ENCODE measurements around the gene LRRC57. TPM values are rescaled to one million over a fixed set of nuclear protein-coding genes. Genes with fewer than 3 reads are reported as not detected.

LRRC57 gene
- total RNA-seq, 1 experiment from 2014 or later: 16.6 TPM

DNA sequence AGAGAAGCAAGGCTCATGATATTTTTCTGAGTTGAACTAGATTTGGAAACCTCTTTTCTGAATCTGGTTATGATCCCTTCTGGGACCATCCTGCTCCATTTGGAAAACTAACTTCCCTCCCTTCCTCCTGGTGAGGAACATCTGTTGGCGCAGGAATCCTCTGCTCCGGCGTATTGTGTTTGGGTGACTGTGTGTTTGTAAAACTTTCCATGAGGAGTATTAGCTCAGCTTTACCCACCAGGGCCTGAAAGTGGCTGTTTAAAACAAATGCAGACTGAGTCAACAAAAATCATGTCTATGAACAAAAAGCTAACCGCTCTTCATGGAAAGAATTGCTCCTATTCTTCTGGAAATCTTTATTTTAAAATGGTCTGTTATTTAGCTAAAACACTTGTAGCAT lies 44.5 kb upstream of the LRRC57 start (continued):
- TF ChIP-seq EZH2phosphoT487 (IDR thresholded peaks at IDR 0.05; ENCODE audit: borderline replicate concordance) (no peak), EGR1 (IDR thresholded peaks at IDR 0.05; ENCODE audit: low read depth) (no peak), ELF1 (IDR thresholded peaks at IDR 0.05; ENCODE audit: borderline replicate concordance, low read depth) (no peak), TCF7L2 (IDR thresholded peaks at IDR 0.05; ENCODE audit: borderline replicate concordance, extremely low read depth, insufficient read depth, insufficient read length) (no peak), YY1 (IDR thresholded peaks at IDR 0.05; ENCODE audit: extremely low read depth, insufficient replicate concordance, low read depth, low read length) (no peak)
- TF ChIP-seq, protein P1, sequence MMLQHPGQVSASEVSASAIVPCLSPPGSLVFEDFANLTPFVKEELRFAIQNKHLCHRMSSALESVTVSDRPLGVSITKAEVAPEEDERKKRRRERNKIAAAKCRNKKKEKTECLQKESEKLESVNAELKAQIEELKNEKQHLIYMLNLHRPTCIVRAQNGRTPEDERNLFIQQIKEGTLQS (IDR thresholded peaks at IDR 0.05): no peak
- TF ChIP-seq, protein P2, sequence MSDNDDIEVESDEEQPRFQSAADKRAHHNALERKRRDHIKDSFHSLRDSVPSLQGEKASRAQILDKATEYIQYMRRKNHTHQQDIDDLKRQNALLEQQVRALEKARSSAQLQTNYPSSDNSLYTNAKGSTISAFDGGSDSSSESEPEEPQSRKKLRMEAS (IDR thresholded peaks at IDR 0.05): no peak

DNA sequence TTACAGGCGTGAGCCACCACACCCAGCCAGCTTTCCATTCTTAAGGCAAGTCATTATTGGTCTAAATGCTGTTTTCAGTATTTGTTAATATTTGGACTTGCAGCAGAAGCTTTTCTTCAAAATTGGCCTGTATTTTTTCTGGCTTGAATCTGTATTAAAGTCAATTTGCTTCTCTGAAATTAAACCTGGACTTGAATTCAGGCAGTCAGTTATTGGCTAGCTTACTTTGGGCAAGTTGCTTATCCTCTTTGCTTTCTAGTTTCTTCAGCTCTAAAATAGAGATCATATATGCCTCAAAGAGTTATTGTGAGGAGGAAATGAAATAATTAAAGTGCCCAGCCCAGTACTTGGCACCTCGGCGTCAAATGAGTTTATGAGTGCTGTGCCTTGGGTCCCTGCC lies 44.1 kb upstream of the LRRC57 start:
- H3K9ac ChIP-seq (ENCODE audit: low read length): no peak overlapping the region
- no peaks in the 10 kb centered on the region for H3K27me3 ChIP-seq (ENCODE audit: insufficient read depth, low read length)
- H4K20me1 ChIP-seq (ENCODE audit: insufficient read depth): no peaks in the 10 kb centered on the region
- no peak overlapping the region for H3K4me2 ChIP-seq (ENCODE audit: low read length)
- H3K4me3 ChIP-seq (replicated peaks in 1 of 2; ENCODE audit: low read depth in 1 of 2, low read length in 2 of 2): no peak overlapping the region
- TF ChIP-seq EZH2 (IDR thresholded peaks at IDR 0.05): no peak
- no peak for TF ChIP-seq CBX3 (IDR thresholded peaks at IDR 0.05; ENCODE audit: low read depth)
- no peak for TF ChIP-seq SIN3A (IDR thresholded peaks at IDR 0.05; ENCODE audit: low read depth)
- TF ChIP-seq ELF1 (IDR thresholded peaks at IDR 0.05; ENCODE audit: borderline replicate concordance, low read depth): no peak
- TF ChIP-seq, protein P3, sequence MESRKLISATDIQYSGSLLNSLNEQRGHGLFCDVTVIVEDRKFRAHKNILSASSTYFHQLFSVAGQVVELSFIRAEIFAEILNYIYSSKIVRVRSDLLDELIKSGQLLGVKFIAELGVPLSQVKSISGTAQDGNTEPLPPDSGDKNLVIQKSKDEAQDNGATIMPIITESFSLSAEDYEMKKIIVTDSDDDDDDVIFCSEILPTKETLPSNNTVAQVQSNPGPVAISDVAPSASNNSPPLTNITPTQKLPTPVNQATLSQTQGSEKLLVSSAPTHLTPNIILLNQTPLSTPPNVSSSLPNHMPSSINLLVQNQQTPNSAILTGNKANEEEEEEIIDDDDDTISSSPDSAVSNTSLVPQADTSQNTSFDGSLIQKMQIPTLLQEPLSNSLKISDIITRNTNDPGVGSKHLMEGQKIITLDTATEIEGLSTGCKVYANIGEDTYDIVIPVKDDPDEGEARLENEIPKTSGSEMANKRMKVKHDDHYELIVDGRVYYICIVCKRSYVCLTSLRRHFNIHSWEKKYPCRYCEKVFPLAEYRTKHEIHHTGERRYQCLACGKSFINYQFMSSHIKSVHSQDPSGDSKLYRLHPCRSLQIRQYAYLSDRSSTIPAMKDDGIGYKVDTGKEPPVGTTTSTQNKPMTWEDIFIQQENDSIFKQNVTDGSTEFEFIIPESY (IDR thresholded peaks at IDR 0.05; ENCODE audit: extremely low read depth, insufficient replicate concordance, low read length): no peak
- TF ChIP-seq CEBPB (IDR thresholded peaks at IDR 0.05; ENCODE audit: low read depth): no peak
- TF ChIP-seq POLR2AphosphoS5 (IDR thresholded peaks at IDR 0.05; ENCODE audit: low read depth, low read length): no peak
- no peak for TF ChIP-seq ZNF274 (IDR thresholded peaks at IDR 0.05; ENCODE audit: low read depth, low read length)
- TF ChIP-seq POLR2A (IDR thresholded peaks at IDR 0.05; ENCODE audit: borderline replicate concordance, extremely low read depth, insufficient read depth, insufficient read length): no peak
- TF ChIP-seq, protein P1 (IDR thresholded peaks at IDR 0.05): no peak
- no peaks in the 10 kb centered on the region for H3K79me2 ChIP-seq (ENCODE audit: insufficient read depth, low read length)
- DNase-seq (ENCODE audit: low read depth, low spot score) (no peak), ATAC-seq (no peak)
- RAD21 ChIA-PET (ENCODE audit: low non-redundant PET in 1 of 2, low total read pairs in 2 of 2, uncharacterized antibody in 2 of 2, unreplicated experiment in 2 of 2): no interaction called here
- no peaks in the 10 kb centered on the region for H3K9me3 ChIP-seq (ENCODE audit: control insufficient read depth in 1 of 2, insufficient read depth in 1 of 2, low read depth in 1 of 2, low read length in 2 of 2)
- no peak overlapping the region for H2AFZ ChIP-seq (ENCODE audit: low read depth, low read length, poor library complexity, severe bottlenecking)
- intact Hi-C loops (cut with micrococcal nuclease): no loop called here
- H3K9me2 ChIP-seq (ENCODE audit: insufficient read depth): no peaks in the 10 kb centered on the region
- H3K27ac ChIP-seq (ENCODE audit: low read depth, low read length): no peak overlapping the region
- H3K36me3 ChIP-seq (ENCODE audit: control insufficient read depth in 1 of 2, insufficient read depth in 2 of 2, low read length in 2 of 2): no peaks in the 10 kb centered on the region
- CTCF ChIA-PET: interaction anchor here (1.5 kb wide), 1 partner anchor 11 kb away, joined by 8 read pairs; no protein-coding TSS in a partner anchor
- no TSS peak for BruUV-seq (replicated peaks)
- H3K4me1 ChIP-seq (ENCODE audit: control insufficient read depth in 1 of 2, insufficient read depth in 2 of 2, low read length in 2 of 2): peaks cover 0 to 6% of the 10 kb centered on the region in 2 experiments; a peak in 3 of 4 replicates
- POLR2A ChIA-PET: interaction anchor here (0.7 kb wide), 1 partner anchor 18 kb away, joined by 3 read pairs; the partner anchor contains the start of gene STARD9
